Muscle layer of colon (tissue), 2 donors: ENCODE data around the gene ABCA12.

Source experiments
- H3K27ac ChIP-seq: one replicate; pipeline ENCODE4 v1.7.0; 2013; ENCODE audit warnings: low read depth, mild to moderate bottlenecking, low read length, moderate library complexity
- H3K27me3 ChIP-seq, 2 donors: one replicate each; pipeline ENCODE4 v1.7.0; 2013; ENCODE audit warnings: low read length in 2 of 2, mild to moderate bottlenecking in 2 of 2; ENCODE audit not compliant: insufficient read depth in 2 of 2, control insufficient read depth in 1 of 2
- H3K36me3 ChIP-seq: one replicate; pipeline ENCODE4 v1.7.0; 2013; ENCODE audit warnings: mild to moderate bottlenecking, low read length; ENCODE audit not compliant: insufficient read depth
- H3K4me1 ChIP-seq: one replicate; pipeline ENCODE4 v1.7.0; 2013; ENCODE audit warnings: mild to moderate bottlenecking, low read length; ENCODE audit not compliant: insufficient read depth
- H3K4me3 ChIP-seq, 2 donors: one replicate each; pipeline ENCODE4 v1.7.0; 2013; ENCODE audit warnings: low read length in 2 of 2, low read depth in 1 of 2, mild to moderate bottlenecking in 1 of 2, moderate library complexity in 1 of 2
- H3K9ac ChIP-seq: one replicate; pipeline ENCODE4 v1.7.0; 2013; ENCODE audit warnings: low read length
- H3K9me3 ChIP-seq: one replicate; pipeline ENCODE4 v1.7.0; 2013; ENCODE audit warnings: mild to moderate bottlenecking, low read length
- donor health status: abdominal sarcoma.
- donor health status: Adenocarcinoma of cecum.

ABCA12 gene

GRCh38 chr2:215120401-215120800 is 18.0 kb downstream of the ABCA12 start:
- no peak overlapping the region for H3K9ac ChIP-seq
- no peaks in the 10 kb centered on the region for H3K36me3 ChIP-seq
- H3K9me3 ChIP-seq: no peaks in the 10 kb centered on the region
- H3K4me3 ChIP-seq: no peak overlapping the region
- H3K4me1 ChIP-seq: no peaks in the 10 kb centered on the region
- no peak overlapping the region for H3K27ac ChIP-seq
- H3K27me3 ChIP-seq: no peaks in the 10 kb centered on the region

- no peaks in the 10 kb centered on the region for H3K9me3 ChIP-seq
- H3K4me1 ChIP-seq: no peaks in the 10 kb centered on the region
- no peaks in the 10 kb centered on the region for H3K36me3 ChIP-seq
- no peak overlapping the region for H3K4me3 ChIP-seq
- H3K9ac ChIP-seq: no peak overlapping the region
- no peaks in the 10 kb centered on the region for H3K27me3 ChIP-seq
- no peak overlapping the region for H3K27ac ChIP-seq
Measured at GRCh38 chr2:215119847-215120246, 18.6 kb downstream of the ABCA12 start.

DNA sequence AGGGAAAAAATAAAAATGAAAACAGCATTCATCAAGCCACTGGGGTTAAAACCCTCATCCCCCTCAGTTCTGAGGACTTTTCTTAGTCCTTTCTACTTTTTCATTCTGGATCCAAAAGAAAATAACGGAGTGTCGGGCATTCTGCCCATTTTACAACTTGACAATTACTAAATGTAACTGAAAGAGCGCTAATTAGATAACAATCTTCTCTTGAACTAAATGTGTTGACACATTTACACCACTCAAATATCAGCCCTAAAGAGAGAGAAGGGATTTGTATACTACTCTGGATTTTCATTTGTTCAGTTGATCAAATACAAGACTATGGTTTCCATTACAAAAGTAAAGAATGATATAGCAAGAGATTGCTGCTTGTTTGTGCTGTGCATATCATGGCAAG is 27.5 kb downstream of the ABCA12 start:
- Histone ChIP-seq H3K9me3 (no peaks in the 10 kb centered on the region), H3K27me3 (no peaks in the 10 kb centered on the region), H3K27ac (no peak overlapping the region), H3K9ac (no peak overlapping the region), H3K36me3 (no peaks in the 10 kb centered on the region), H3K4me3 (no peak overlapping the region), H3K4me1 (no peaks in the 10 kb centered on the region)

DNA sequence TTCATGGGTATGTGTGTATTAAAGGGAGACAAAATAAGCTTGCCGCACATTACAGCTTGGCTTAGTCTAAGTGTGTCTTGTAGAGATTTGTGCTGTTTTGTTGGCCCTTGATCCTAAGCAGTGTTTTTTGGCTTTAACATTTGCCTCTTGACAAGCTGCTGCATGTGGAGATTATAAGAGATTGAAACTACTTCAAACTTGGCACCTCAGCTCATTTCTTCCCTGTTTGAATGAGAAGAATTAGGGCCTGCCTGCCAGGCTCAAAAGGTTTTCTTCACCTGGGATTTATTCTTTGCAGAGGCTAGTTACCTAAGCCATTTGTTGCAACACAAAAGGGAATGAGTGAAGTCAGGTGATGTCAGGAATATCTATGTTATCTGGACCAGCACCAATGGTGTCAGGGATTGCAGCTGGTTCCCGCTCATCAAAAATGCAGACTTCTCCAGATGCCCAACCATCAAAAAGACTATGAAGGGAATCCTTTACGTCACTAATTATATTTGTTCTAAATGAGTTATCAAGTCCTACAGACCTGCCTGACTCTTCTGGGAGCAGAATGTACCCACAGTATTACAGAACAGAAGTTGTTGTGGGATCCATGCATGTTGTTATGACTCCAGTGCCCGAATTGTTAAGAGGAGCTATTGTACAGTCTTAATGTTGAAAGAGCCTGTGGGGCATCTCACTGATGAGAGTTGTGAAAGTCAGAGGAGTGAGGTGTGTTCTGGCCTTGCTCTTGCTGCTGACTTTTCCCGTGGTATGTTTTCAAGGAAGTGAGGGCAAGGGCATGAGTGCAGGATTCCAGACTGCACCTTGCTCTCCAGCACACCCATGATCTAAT is 31.0 kb downstream of the ABCA12 start:
- no peak overlapping the region for H3K4me3 ChIP-seq
- H3K27ac ChIP-seq: no peak overlapping the region
- H3K27me3 ChIP-seq: no peaks in the 10 kb centered on the region
- no peaks in the 10 kb centered on the region for H3K36me3 ChIP-seq
- H3K4me1 ChIP-seq: no peaks in the 10 kb centered on the region
- H3K9ac ChIP-seq: no peak overlapping the region
- no peaks in the 10 kb centered on the region for H3K9me3 ChIP-seq

- Histone ChIP-seq H3K9ac (no peak overlapping the region), H3K36me3 (no peaks in the 10 kb centered on the region), H3K4me3 (no peak overlapping the region), H3K9me3 (no peaks in the 10 kb centered on the region), H3K27ac (no peak overlapping the region), H3K27me3 (no peaks in the 10 kb centered on the region), H3K4me1 (no peaks in the 10 kb centered on the region)
Measured at GRCh38 chr2:215105607-215106354, 32.6 kb downstream of the ABCA12 start.

DNA sequence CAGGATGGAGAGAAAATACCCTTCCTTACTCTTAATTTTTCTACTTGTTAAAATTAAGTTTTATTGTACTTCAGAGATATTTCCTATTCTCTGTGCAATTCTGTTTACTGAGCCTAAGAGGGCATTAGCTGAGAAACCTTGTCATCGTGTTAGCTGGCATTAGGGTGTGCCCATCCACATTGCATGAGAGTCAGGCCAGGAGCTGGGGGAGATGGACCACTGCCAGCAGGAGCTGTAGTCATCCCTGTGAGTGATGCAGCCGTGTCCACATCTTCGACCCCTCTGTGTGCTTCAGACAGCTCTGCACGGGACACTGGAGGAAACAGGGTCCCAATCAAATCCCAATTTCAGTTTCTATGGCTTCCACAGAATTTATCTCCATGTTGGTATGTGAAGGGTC is 34.2 kb downstream of the ABCA12 start:
- Histone ChIP-seq H3K9me3 (no peaks in the 10 kb centered on the region), H3K4me1 (no peaks in the 10 kb centered on the region), H3K4me3 (no peak overlapping the region), H3K36me3 (no peaks in the 10 kb centered on the region), H3K27me3 (no peaks in the 10 kb centered on the region), H3K27ac (no peak overlapping the region), H3K9ac (no peak overlapping the region)

GRCh38 chr2:215098875-215099274 is 39.6 kb downstream of the ABCA12 start:
- Histone ChIP-seq H3K4me3 (no peak overlapping the region), H3K9ac (no peak overlapping the region), H3K9me3 (no peaks in the 10 kb centered on the region), H3K36me3 (no peaks in the 10 kb centered on the region), H3K27ac (no peak overlapping the region), H3K4me1 (no peaks in the 10 kb centered on the region), H3K27me3 (no peaks in the 10 kb centered on the region)

DNA sequence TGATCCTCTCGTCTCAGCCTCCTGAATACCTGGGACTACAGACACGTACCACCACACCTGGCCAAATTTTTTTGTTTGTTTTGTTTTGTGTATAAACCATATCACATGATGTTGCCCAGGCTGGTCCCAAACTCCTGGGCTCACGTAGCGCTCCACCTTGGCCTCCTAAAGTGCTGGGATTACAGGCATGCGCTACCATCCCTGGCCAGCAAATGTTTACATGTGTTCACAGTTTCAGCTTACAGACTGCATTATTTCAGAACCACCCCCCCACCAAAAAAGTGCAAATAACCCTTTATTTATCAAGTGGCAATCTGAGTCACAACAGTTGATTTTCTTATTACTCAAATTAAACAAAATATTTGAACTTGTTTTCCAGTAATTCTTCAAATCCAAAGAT is 54.3 kb downstream of the ABCA12 start:
- H3K27me3 ChIP-seq: no peaks in the 10 kb centered on the region
- no peak overlapping the region for H3K9ac ChIP-seq
- no peaks in the 10 kb centered on the region for H3K4me1 ChIP-seq
- no peaks in the 10 kb centered on the region for H3K36me3 ChIP-seq
- no peak overlapping the region for H3K4me3 ChIP-seq
- no peaks in the 10 kb centered on the region for H3K9me3 ChIP-seq
- no peak overlapping the region for H3K27ac ChIP-seq

GRCh38 chr2:215083146-215083545 is 55.3 kb downstream of the ABCA12 start:
- Histone ChIP-seq H3K4me1 (no peaks in the 10 kb centered on the region), H3K4me3 (no peak overlapping the region), H3K27ac (no peak overlapping the region), H3K27me3 (no peaks in the 10 kb centered on the region), H3K9me3 (no peaks in the 10 kb centered on the region), H3K9ac (no peak overlapping the region), H3K36me3 (no peaks in the 10 kb centered on the region)

DNA sequence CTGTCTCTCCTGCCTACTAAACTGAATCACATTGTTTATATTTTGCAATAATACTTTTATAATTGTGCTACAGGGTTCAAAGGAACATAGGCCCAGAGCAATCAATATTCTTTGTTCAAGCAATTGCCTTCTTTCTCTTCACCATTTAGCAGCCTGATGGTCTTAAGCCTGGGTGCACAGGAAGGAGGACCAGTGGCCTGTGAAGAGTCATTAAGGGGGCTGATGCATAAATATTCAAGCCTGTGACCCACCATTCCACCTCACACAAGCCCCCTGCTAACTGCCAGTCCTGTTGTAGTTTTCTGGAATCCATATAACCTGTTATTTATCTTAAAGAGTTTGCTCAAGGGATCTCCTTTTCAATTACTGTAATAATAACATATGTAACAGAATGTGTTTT is 56.0 kb downstream of the ABCA12 start:
- H3K4me3 ChIP-seq: no peak overlapping the region
- no peaks in the 10 kb centered on the region for H3K9me3 ChIP-seq
- no peak overlapping the region for H3K9ac ChIP-seq
- H3K4me1 ChIP-seq: no peaks in the 10 kb centered on the region
- no peak overlapping the region for H3K27ac ChIP-seq
- H3K27me3 ChIP-seq: no peaks in the 10 kb centered on the region
- no peaks in the 10 kb centered on the region for H3K36me3 ChIP-seq

DNA sequence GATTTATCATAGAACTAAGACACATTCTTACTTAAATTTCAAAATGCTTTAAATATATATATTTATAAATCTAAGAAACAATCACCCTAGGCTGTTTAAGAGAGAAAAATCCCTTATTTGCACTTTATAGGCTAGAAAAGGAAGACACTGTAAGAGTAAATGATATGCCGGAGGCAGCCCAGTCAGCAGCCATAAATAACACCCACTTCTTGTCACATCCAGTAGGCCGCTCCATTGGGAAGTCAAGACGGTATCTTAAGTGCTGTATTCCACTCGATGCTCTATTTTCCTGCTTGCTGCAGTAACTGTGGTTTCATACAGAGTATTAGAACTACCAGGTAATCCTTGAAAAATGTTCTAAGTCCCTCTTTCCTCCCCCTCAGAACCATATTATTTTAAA is 57.9 kb downstream of the ABCA12 start:
- Histone ChIP-seq H3K27ac (no peak overlapping the region), H3K36me3 (no peaks in the 10 kb centered on the region), H3K4me3 (no peak overlapping the region), H3K4me1 (no peaks in the 10 kb centered on the region), H3K27me3 (no peaks in the 10 kb centered on the region), H3K9me3 (no peaks in the 10 kb centered on the region), H3K9ac (no peak overlapping the region)

DNA sequence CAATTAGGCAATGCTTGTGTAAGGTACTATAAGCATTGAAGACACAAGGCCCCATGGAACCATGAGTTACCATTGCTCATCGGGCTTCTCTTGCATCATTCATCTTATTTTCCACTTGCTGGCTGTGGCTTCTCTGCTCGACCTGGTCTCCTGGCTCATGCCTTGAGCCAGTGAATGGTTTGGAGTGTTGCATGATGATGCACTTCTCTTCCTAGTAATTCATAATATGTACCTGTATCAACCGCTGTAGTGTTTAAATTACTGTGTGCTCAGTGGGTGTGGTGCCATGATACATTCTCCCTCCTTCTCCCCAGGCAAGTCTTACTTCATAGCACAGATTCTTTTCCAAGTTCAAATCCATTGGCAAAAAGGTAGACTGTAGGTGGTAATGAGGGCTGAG is 66.8 kb downstream of the ABCA12 start:
- no peak overlapping the region for H3K9ac ChIP-seq
- no peaks in the 10 kb centered on the region for H3K4me1 ChIP-seq
- H3K9me3 ChIP-seq: no peaks in the 10 kb centered on the region
- H3K4me3 ChIP-seq: no peak overlapping the region
- no peaks in the 10 kb centered on the region for H3K27me3 ChIP-seq
- H3K36me3 ChIP-seq: no peaks in the 10 kb centered on the region
- H3K27ac ChIP-seq: no peak overlapping the region
